NCI-H510A (cell line): ENCODE measurements around the gene SYNGR1.
"Not testable (repeated sequence)": the region's sequence is repeated elsewhere in the genome, so short reads cannot be mapped to it uniquely, and the experiment has no call there.

Experiments used
- DNase-seq: peaks from one replicate; lab custom pipeline; 2025; lab: John Stamatoyannopoulos, UW

SYNGR1 gene

DNA sequence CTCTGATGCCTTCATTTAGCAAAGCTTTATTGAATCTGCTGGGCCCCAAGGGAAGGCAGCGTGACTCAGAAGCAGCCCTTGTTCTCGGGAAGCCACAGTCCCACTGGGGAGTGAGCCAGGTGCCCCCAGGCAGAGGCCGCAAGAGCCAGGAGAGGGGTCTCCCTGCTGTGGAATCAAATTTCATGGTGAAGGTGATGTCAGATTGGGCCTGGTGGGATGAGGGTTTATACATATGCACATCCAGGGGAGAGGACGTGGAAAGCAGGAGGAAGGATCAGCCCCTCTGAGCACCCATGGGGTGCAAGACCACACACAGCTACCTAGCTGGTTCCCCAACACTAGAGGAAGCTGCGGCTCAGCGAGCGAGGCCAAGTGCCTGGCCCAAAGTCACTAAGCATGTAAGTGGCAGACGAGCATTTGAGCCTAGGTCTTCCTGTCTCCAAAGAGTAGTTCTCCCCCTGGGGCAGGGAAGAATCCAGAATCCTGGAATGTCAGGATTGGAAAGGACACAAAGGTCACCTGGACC is 2.0 kb downstream of the SYNGR1 start:
- DNase-seq, result no peak

DNA sequence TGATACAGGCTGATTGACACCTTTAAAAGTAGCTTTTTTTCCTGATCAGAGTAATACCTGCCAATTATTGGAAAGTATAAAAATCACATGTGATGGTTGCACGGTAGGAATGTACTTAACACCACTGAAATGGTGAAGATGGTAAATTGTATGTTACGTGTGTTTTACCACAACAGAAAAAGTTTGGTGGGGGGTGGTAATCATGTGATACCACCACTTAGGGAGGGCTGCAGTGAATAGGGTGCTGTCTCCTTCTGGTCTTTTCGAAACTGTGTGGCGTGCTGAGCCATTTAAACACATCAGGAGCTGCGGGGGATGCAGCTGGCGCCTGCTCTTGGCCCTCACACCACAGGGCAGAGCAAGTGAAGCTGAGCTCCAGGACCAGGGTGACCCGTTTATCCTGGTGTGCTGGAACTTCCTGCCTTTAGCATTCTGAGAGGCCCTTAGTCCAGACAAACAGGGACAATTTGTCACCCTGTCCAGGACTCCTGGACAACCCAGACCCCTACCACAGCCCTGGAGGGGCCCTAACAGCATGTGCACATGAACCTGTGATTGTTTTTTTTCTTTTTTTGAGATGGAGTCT is 2.6 kb downstream of the SYNGR1 start:
- DNase-seq, result no peak

DNA sequence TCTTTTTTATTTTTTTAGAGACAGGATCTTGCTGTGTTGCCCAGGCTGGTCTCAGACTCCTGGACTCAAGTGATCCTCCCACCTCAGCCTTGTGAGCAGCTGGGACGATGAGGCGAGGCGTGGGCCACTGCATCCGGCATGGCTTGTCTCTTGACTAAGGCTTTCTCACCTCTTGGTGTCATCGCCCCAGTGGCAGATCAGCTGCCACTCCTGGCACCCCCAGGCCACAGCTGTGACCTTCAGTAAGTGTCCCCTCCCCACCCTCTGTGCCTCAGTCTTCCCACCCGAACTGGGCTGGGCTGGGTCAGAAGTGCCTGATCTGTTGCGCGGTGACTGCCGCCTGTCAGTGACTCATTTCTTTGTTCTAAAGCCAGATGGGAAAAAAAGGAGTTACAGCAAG is 3.6 kb downstream of the SYNGR1 start:
- DNase-seq, result no peak

GRCh38 chr22:39355080-39355479 is 5.3 kb downstream of the SYNGR1 start:
- no peak for DNase-seq

- DNase-seq, result not testable (repeated sequence)
Observed at GRCh38 chr22:39355805-39356204, 6.0 kb downstream of the SYNGR1 start.

- peak; percentile 78 for DNase-seq
Observed at GRCh38 chr22:39356464-39356863, 6.7 kb downstream of the SYNGR1 start.

GRCh38 chr22:39357110-39358108 is 7.6 kb downstream of the SYNGR1 start:
- not testable (repeated sequence) for DNase-seq

DNA sequence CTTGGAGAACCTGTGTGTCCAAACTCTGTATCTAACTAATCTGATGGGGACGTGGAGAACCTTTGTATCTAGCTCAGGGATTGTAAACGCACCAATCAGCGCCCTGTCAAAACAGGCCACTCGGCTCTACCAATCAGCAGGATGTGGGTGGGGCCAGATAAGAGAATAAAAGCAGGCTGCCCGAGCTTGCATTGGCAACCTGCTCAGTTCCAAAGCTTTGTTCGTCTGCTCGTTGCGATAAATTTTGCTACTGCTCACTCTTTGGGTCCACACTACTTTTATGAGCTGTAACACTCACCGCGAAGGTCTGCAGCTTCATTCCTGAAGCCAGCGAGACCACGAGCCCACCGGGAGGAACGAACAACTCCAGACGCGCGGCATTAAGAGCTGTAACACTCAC is 8.4 kb downstream of the SYNGR1 start:
- DNase-seq, result not testable (repeated sequence)

DNA sequence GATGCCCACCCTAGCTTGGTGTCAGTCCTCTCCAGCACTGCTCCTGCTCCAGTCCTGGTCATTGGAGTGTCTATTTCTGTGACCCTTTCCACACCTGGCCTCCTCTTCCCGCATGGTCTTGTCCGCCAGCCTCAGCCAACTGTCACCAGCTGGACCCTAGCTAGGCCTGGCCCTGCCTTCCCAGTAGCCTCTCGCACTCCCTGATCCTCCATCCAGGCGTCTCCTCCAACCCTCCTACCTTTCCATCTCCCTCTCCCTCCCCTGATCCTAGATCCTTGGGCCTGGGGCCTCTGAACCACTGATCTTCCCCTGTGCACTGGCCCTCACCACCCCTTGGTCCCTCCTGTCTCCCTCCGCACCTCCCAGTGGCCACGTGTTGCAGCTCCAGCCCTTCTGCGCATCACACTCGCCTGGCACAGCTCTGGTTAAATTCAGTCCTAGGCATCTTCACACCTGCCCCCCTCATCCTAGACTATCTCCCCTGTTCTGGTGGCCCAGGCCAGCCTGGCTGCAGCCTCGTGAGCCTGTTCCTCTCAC is 9.9 kb downstream of the SYNGR1 start:
- DNase-seq, result no peak

GRCh38 chr22:39360242-39360641 is 10.5 kb downstream of the SYNGR1 start:
- DNase-seq, result no peak

GRCh38 chr22:39360674-39361413 is 11.1 kb downstream of the SYNGR1 start:
- no peak for DNase-seq

- no peak for DNase-seq
Observed at GRCh38 chr22:39361496-39361895, 11.7 kb downstream of the SYNGR1 start.

DNA sequence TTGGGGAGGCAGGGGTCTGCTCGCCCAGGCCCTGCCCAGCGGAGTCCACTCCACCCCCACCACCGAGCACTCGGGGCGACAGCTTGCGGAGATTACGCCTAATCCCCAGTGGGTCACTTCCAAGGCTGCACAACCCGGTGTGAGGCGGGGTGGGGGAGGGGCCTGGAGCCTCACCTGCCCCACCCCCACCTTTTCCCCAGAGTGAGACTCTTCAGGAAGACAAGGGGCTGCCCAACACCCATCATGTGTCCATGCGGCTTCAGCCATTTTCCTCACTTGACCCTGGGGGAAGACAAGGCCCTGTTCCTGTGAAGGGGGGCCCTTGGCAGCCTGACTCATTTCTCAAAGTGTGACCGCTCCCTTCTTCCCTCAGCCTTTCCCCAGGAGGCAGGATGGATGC is 12.5 kb downstream of the SYNGR1 start:
- DNase-seq, result no peak

- DNase-seq, result no peak
Observed at GRCh38 chr22:39362932-39363331, 13.1 kb downstream of the SYNGR1 start.

GRCh38 chr22:39363751-39364515 is 14.1 kb downstream of the SYNGR1 start:
- no peak for DNase-seq

DNA sequence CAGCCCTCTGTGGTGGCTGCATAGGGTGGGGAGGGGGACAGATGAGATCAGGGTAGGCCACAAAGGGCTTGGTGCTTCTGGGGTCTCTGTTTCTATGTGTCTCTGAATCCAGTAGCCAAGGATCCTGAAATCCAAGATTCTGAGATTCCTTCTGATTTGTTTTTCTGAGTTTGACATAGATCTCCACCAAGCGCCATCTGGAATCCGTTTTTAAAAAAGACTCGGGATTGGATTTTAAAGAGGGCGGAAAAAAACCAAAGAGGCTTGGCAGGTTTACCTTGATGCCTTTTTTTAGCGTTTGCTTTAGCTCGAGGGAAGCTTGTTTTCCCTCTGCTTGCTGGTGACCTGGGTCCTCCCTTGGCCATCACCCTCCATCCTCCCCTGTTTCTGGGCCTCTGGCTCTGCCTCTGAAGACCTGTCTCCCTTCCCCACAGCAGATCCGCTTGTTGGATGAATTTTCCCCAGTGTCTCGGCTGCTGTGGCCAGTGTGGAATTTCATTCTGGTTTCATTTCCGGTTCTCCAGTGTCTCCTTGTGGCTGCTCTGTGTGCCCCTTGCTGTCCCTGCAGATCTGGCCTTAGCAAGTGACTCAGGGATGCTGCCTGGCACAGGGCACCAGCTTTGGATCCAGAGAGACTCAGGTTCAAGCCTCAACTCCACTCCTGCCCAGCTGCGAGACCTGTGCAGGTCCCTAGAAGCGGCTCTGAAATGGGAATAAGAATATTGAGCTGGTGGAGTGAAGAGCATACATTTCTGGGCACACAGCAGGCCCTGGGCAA is 15.1 kb downstream of the SYNGR1 start:
- DNase-seq, result no peak

DNA sequence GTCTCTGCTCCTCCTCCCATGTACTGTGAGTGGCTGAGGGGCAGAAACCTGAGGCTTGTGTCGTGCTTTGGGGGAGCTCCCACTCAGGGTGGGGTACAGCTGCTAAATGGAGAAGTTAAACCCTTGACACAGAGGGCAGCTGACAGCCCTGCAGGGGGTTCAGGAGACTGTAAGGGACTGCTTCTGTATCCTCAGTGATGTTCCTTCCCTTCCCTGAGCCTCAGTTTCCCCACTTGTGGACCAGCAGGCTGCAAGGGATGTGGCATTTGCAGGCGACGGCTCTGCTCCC is 15.6 kb downstream of the SYNGR1 start:
- no peak for DNase-seq

GRCh38 chr22:39367035-39367434 is 17.2 kb downstream of the SYNGR1 start:
- no peak for DNase-seq

DNA sequence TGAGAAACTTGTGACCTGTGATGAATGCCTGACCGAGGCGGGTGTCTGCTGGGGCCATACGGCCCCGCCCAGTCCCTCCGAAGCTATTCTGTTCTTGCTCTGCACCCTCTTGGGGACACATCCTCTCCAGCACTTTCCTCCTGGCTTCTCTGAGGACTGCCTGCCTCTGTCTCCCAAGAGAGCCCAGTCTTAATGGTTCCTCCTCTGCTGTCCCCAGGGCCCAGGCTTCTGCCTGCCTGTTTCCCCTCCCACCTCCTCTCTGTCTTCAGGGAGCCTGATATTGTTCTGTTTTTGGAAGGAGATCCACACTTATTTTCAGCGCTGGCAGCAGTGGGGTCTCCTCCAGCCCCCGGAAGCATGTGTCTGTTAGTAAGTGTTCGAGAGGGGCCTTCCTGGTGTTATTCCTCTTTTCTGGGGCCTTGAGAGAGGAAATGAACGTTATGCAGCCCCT is 18.7 kb downstream of the SYNGR1 start:
- no peak for DNase-seq

DNA sequence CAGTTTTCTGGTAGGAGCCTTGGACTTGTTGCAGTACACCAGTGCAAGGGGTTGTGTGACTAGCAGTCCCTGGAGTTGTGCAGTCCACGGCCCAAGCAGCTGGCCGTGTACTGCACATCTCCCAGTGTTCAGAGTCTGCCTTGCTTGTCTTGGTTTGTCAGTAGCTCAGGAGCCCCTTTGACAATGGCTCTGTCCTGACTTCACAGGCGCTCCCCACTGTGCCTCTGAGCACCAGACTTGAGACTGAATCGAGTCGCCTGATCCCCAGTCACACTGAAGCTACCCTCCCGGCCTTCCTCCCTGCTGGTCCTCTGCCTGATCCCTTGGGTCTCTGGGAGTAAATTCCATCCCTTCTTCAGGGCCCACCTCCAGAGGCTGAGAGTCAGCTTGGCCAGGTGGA is 19.4 kb downstream of the SYNGR1 start:
- no peak for DNase-seq

DNA sequence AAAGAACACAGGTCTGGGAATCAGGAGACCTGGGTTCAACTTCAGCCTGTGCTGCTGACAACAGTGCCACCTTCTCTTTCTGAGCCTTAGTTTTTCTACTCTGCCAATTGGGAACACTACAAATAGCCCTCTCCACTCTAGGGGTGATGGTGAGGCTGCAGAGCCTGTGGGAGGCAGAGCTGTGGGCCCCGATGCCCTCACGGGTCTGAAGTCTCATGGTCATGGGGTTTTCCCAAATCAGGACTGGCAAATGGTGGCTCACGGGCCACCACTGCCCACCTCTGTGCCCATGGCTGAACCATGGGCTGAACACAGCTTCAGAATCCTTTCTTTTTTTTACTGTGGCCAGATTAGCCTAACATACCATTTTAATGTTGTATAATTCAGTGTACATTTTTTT is 19.8 kb downstream of the SYNGR1 start:
- DNase-seq, result no peak
